NCI-H2081 (cell line): ENCODE measurements around the gene DGKQ.
"Not testable (repeated sequence)": the region's sequence is repeated elsewhere in the genome, so short reads cannot be mapped to it uniquely, and the experiment has no call there.

Experiments used
- DNase-seq, 2 experiments: peaks; one replicate each; lab custom pipeline; 2025; lab: John Stamatoyannopoulos, UW

Gene DGKQ

DNA sequence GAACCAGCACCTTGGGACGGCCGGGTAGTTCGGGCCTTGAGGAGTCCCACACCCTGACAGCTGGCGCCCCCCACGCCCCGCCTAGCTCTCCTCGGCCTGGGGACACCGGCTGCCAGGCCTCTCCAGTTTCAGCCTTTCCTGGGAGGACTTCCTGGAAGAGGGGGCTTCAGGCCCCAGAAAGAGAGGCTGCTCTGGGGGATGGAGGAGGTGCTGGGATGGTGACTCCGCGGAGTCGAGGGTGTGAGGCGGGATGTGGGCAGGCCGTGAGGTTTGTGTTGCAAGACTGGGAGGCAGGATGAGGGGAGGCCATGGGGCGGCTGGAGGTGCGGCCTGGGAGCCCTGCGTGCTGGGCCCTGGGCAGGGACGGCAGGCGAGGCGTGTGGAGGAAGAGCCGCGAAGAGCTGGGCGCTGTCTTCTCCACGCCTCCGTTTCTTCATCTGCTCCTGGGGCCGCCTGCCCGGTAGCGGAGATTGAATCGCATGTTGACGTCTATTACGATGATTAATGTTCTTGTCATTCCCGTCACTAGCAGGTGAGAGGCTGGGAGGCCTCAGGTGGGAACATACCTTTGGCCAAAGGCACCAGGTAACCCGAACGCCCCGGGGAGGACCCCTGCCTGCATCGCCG is 37.1 kb upstream of the DGKQ start:
- peak in 1 of 2 experiments; percentile 12 for DNase-seq

DNA sequence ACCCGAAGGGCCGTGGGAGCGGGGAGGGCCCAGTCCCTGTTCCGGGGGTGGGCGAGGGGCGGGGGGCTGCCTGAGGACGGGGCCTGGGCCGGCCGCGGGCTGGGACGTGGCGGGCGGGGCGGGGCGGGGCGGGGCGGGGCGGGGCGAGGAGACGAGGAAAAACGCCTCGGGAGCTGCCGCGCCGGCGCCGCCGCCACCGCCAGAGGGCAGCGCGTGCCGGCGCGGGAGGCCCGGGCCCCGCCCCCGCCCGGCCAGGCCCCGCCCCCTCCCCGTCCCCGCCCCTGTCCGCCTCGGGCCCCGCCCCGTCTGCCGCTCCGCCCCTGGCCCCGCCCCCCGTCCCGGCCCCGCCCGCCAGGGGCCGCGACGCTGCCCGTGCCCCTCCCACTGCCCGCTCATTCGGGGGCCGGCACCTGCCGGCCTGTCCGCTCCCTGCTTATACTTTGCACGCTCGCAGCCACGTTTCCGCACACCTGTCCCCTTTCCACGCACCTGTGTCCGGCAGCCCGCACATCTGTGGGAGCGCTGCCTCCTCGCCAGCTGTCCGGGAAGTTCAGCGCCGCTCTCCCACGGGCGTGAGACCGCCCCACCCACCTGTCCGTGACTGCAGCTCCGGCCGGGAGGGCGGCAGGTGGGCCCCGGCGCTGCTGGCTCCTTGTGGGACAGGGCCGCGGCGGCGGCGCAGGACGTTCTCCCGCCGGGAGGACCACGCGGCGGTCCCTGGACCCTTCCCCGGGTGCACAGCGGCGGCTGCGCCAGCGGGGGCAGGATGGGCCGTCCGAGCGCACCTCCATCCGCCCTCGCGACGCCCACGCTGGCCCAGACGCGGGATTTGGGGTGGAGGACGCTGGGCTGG is 36.4 kb upstream of the DGKQ start:
- DNase-seq = peak; percentile 54 to 58

DNA sequence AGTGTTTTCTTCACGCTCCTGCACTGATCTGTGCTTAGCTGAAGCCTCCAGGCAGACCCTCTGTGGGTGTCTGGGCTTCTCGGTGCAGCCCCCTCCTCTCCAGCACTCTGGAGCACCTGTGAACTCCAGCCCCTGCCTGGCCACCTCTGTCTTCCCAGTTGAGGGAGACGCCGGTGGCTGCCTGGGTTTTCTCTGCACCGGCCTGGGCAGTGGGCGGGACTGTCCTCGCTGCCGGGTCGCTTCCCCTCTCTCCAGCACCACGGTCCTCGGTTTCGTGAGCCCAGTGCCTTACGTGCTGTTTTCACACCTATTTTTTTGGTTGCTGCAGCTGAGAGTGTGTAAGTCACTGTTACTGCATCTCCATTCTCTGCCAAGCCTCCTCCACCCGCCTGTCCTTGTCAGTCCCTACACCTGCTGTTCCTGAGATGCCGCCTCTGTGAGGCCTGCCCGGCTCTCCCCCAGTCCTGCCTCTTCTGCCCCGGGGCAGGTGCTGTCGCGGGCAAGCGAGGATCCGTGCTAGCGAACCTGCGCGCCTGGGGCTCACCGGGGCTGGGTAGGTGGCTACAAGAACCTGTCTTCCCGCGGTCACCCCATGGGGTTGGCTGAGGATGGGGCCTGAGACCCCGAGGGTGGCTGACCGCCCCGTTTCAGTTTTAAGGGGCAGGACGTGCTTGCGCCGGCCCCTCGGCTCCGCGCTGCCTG is 35.6 kb upstream of the DGKQ start:
- no peak for DNase-seq

DNA sequence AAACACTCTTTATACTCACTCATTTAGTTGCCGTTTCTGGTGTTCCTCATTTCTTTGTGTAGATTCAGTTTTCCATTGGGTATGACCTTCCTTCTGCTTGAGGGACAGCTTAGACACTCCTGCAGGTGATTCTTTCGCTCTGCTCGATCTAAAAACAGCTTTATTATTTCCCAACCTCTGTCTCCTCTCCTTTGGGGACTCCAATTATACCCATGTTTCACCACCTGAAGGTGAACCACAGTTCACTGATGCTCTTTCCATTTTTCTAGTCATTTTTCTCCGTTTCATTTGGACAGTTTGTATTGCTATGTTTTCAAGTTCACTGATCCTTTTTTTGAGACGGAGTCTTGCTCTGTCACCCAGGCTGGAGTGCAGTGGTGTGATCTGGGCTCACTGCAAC is 33.5 kb upstream of the DGKQ start:
- no peak for DNase-seq

DNA sequence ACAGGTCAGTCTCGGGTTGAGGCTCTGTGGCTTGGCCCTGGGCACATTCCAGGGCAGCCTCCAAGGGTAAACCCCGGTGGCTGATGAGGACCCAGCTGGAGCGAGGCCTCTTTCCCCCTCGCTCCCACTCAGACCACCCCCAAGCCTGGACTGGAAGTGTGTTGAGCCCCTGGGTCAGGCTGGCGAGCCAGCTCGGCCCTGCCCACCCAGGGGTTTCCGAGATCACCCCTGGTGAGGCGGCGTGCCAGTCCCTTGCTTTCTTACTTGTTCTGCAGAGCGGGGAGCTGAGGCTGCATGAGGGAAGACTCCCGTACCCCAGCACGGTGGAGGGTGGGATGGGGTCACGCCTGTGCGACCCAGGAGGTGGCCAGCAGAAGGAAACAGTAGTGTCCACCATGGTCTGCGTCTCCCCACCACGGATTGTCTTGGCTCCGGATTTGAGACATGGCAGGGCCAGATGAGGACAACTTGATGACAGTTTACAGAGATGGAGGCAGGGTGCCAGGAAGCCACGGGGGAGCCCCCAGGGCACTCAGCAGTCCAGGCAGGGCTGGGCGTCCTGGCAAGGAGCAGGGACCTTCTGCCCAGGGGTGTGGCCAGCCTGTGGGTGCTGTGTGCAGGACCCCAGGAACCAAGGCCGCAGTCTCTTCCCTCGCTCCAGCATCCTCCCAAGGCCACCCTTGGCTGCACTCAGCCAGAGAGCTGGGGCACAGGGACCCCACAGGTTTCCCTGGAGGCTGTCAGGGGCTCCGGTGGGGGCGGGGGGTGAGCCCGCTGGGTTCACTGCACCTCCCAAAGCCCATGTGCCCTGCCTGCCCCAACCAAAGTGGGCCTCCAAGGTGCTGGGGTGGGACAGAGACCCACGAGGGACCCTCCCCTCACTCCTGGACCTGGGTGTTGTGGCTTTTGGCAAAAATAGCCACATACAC is 31.5 kb upstream of the DGKQ start:
- DNase-seq = no peak

DNA sequence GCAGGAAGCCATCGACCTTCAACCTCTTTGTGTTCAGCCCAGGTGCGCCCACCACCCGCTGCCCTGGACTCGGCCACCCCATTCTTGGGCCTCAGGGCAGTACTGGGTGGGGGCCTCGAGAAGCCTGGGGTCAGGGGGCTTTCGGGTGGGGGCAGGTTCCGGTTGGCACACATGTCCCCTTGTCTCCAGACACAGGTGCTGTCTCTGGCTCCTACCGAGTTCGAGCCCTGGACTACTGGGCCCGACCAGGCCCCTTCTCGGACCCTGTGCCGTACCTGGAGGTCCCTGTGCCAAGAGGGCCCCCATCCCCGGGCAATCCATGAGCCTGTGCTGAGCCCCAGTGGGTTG is 30.7 kb upstream of the DGKQ start:
- DNase-seq = no peak

DNA sequence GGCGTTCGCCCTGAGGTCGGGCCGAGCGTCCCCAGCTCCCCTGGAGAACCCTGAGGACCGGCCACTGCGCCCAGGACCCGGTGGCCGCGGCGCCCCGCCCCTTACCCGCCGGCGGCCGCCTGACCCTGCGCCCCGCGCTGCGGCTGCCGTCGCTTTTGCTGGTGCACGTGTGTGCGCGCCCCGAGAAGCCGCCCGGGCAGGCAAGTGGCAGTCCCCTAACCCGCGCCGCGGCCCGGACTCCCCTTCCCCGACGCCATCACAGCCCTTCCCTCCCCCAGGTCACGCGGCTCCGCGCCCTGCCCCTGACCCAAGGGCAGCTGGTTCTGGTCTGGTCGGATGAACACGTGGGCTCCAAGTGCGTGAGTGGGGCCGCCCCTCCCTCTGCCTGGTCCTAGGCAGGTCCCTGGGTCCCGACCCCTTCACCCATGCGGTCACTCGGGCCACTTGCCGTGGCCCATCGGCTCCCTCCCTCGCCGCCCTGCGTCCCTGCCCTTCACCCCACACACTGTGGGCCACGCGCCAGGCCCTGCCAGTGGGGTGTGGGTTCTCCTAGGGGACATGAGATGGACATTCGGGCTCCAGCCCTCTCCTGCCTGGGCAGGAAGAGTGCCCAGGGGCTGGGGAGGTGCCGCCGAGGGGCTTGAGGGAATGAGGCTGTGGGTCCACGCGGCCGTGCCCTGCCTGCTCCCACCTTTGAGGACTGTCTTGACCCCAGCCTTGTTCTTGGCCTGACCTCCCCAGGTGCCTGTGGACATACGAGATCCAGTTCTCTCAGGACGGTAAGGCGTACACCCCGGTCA is 30.1 kb upstream of the DGKQ start:
- no peak for DNase-seq

DNA sequence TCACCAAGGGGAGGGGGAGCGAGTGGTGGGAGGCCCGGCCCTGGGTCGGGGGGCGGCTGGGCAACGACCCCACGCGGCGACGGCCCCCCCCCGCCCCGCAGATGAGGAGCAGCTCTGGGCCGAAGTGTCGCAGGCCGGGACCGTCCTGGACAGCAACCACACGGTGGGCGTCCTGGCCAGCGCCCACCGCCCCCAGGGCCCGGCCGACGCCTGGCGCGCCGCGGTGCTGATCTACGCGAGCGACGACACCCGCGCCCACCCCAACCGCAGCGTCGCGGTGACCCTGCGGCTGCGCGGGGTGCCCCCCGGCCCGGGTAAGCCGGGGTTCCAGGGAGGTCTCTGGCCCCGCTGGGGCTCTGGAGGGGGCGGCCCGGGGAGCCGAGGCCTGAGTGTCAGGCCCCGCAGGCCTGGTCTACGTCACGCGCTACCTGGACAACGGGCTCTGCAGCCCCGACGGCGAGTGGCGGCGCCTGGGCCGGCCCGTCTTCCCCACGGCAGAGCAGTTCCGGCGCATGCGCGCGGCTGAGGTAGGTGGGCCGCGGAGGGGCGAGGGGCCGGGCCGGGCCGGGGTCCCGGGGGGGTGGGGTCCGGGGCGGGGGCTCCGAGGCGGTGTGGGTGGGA is 29.4 kb upstream of the DGKQ start:
- no peak for DNase-seq

DNA sequence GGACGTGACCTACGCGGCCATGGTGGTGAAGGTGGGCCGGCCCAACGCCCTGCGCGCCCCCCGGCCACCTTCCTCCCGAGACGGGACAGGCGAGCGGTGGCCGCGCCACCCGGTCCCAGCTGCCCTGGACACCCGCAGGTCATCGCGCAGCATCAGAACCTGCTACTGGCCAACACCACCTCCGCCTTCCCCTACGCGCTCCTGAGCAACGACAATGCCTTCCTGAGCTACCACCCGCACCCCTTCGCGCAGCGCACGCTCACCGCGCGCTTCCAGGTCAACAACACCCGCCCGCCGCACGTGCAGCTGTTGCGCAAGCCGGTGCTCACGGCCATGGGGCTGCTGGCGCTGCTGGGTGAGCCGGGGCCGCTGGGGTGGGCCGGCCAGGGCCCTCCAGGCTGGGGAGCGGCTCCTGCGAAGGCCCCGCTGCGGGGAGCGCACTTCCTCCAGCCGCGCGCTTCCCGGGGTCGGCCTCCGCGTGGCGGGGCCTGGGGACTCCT is 28.8 kb upstream of the DGKQ start:
- no peak for DNase-seq

DNA sequence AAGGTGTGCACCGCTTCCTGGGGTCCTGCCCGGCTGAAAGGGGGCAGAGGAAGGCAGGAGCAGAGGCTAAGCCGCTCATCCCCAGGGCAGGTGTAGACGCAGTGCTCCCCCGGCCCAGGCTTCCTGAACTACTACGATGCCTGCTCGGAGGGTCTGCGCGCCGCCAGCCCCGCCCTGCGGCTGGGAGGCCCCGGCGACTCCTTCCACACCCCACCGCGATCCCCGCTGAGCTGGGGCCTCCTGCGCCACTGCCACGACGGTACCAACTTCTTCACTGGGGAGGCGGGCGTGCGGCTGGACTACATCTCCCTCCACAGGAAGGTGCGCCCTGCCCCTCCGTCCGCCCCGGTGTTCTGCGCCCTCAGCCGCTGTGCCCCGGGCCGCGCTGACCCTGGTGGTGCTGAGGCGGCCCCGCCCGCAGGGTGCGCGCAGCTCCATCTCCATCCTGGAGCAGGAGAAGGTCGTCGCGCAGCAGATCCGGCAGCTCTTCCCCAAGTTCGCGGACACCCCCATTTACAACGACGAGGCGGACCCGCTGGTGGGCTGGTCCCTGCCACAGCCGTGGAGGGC is 28.3 kb upstream of the DGKQ start:
- DNase-seq = no peak

DNA sequence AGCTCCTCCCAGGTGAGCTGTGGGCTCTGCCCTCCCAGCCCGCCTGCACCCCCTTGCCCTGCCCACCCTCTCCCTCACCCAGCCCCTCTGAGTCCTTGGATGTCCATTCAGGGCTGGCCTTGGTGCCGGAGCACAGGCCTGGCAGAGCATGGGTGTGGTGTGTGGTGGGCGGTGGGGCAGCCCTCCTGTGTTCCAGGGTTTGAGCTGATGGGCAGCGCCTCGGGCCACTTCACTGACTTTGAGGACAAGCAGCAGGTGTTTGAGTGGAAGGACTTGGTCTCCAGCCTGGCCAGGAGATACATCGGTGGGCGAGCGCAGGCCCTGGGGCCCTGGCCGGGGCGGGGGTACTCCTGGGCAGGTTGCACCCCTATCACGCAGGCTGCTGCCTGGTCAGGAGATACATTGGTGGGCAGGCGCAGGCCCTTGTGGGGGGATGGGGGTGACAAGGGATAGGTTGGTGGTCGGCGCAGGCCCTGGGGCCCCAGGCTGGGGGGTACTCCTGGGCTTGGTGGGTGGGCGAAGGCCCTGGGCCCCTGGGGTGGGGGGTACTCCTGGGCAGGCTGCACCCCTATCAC is 27.4 kb upstream of the DGKQ start:
- DNase-seq = no peak

DNA sequence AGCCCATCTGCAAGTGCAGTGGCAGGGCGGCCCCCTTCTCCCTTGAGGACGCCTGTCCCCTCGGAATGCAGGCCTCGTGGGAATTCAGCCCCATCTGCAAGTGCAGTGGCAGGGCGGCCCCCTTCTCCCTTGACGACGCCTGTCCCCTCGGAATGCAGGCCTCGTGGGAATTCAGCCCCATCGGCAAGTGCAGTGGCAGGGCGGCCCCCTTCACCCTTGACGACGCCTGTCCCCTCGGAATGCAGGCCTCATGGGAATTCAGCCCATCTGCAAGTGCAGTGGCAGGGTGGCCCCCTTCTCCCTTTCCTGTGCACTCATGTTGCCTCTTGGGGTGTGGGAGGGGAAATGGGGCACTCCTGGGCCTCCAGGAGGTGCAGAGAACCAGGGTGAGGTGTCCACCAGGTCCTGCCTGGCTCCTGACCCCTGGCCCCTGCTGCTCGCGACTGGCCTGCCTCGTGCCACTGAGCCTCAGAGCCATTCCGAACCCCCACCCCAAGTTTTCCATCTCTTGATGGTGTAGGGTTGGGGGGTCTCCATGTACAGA is 26.6 kb upstream of the DGKQ start:
- no peak for DNase-seq

DNA sequence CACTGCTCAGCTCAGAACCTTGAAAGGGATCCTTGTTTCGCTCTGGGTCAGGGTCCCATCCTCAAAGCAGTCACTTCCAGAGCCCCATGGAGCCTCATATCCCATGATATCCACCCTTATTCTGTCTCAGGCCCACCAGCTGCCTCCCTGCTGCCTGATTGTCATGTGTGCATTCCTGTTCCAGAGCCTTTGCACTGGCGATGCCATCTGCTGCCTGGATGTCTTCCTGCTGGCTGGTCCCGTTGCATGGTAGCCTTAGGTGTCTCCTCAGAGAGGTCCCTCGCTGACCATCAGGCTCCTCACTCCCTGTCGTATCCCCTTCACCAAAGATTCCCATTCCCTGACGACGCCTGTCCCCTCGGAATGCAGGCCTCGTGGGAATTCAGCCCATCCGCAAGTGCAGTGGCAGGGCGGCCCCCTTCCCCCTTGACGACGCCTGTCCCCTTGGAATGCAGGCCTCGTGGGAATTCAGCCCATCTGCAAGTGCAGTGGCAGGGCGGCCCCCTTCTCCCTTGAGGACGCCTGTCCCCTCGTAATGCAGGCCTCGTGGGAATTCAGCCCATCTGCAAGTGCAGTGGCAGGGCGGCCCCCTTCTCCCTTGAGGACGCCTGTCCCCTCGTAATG is 26.0 kb upstream of the DGKQ start:
- DNase-seq = not testable (repeated sequence)

DNA sequence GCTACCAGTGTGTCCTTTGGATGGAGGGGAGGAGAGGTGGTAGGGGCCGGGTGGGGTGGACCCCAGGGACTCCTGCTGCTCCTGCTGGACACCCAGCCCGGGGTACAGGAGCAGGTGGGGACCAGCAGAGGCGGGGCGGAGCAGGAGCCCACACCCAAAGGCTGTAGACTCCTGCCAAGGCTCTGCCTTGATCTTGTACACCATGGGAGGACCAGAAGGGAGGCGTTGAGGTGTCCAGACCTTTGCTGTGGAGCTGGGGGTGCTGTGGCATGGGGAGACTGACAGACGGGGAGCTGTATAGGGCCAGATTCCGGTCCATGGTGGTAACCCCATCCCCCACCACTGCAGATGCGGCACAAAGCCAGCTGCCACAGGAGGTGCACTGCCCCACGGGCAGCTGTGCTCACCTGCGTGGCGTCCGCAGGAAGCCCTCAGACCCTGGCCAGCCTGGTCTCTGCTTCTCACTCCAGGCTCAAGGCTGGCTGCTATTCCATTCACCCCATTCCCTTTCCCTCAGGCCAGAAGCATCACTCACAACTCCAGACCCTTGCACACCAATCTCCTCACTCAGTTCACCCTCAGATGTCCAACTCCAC is 24.8 kb upstream of the DGKQ start:
- DNase-seq = no peak

DNA sequence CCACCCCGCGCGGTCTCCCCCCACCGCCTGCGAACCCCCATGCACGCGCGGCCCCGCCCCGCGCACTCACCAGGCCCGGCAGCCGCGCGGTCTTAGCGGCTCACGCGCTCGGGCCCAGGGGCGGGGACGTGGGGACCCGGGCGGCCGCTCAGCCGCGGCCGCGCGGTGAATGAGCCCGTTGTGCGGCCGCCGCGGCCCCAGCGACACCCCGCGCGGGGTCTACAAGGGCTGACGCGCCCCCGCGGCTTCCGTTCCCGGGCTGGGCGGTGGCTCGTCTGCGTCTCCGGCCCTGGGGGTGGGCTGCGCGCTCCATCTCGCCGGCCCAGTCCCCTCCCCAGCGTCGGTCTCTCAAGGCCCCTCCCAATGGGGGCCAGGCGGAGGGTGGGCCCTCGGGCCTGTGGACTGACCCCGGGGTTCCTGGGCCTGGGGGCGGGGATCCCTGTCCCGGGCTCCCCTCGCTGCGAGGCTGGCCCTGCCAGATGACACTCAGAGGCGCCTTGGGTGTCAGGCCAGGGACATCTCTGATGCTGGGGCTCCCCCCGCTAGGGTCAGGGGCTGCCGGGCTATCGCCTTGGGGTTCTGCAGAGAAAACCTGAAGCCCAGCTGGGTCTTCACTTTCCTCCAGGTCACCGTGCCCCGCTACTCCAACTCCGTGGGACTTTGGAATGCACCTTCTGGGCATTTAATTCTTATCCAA is 24.2 kb upstream of the DGKQ start:
- DNase-seq = no peak

DNA sequence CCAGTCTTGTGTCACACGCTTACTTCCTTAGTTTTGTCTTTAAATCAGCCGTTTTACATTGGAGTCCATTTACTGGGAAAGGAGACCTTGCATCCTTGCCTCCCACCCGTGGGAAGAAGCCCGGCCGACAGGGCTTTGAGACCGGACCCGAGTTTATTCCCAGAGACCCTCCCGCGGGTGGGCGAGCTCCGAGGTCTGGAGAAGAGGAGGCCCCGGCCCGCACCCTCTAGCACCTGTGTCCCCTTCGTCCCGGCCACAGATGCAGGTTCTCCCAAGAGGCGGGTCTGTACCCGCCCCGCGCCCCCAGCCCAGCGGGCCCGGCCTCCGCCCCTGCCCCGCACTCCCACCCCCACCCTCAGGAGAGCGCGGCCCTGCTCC is 23.6 kb upstream of the DGKQ start:
- DNase-seq = no peak

DNA sequence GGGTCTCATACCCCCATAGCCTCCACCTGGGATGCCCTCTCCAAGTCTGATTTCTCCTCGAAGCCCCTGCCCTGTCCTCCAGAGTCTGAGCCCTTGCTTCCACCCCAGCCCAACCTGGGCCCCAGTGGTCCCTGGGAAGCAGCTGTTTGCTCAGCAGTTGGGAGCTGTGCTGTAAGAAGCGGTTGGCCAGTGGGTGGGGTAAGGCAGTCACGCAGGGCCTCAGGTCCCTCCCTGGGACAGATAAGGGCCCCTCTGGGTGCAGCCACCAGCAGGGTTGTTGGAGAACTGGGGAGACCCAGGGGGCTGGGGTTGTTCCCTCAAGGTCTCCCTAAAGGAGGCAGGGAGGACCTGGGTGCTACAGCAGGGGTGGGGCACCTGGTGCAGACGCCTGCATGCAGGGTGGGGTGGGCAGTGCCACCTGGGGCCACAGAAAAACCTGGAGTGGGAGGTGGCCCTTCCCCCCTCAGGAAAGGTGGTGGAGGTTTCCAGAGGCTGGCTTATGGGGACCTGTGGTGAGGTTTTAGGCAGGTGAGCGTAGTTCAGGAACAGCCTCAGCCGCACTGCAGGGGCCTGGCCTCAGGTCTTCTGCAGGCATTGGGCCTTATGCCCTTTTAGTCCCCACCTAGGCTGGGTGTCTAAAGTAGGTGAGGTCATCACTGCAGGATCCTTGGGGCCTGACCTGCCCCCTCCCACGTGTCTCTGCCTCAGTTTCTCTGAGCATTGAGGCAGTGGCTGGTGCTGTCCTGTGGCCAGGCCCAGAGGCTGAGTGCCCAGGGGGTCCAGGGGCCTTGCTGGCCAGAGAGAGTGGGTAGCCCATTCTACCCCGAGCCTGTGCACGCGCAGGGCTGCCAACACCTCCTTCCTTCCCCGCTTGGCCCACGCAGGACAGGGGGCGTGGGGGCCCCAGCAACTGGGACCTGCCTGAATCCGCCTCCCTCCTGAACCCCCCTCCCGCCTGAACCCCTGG is 22.9 kb upstream of the DGKQ start:
- no peak for DNase-seq
